Bronchial epithelial cell (primary cell): Measurements from ENCODE around the gene ATL3. TPM values are rescaled to one million over a fixed set of nuclear protein-coding genes. Genes with fewer than 3 reads are reported as not detected.

Experiments
- DNase-seq: peaks from one replicate; pipeline ENCODE4 v3.0.0-alpha.2; 2010; ENCODE audit warnings: low read depth
- FAIRE-seq: peaks from 2 replicates; lab custom pipeline; 2011; peaks lifted over from hg19 to GRCh38; lab: Jason Lieb, UNC
- H3K27me3 ChIP-seq: 2 replicates; pipeline ENCODE4 v1.5.1; 2011; ENCODE audit warnings: low read length; ENCODE audit not compliant: control insufficient read depth, insufficient read depth
- H3K36me3 ChIP-seq: 2 replicates; pipeline ENCODE4 v1.5.1; 2011; ENCODE audit warnings: low read length; ENCODE audit not compliant: control insufficient read depth, insufficient read depth
- H3K4me3 ChIP-seq: 2 replicates; pipeline ENCODE4 v1.5.1; 2011; ENCODE audit warnings: mild to moderate bottlenecking, low read depth, low read length, control low read depth
- total RNA-seq: library from RNA; depleted of rRNA; stranded (reverse); fragments of >200 nt; gene quantifications from 2 replicates; pipeline ENCODE4 v1.2.1, GENCODE V29; 2014
- TF ChIP-seq, protein P1 (sequence below): IDR thresholded peaks from 2 replicates; pipeline ENCODE4 v1.5.1; 2011; ENCODE audit warnings: mild to moderate bottlenecking, moderate library complexity, low read length, control low read depth, inconsistent platforms; ENCODE audit not compliant: insufficient read depth, severe bottlenecking

Gene ATL3
- total RNA-seq, 1 donor from 2014 or later, result 63.7 TPM

- no peaks in the 10 kb centered on the region for H3K27me3 ChIP-seq
- FAIRE-seq, result no peak
- DNase-seq, result peak; percentile 34
- peaks cover 13% of the 10 kb centered on the region for H3K36me3 ChIP-seq
- TF ChIP-seq, protein P1, sequence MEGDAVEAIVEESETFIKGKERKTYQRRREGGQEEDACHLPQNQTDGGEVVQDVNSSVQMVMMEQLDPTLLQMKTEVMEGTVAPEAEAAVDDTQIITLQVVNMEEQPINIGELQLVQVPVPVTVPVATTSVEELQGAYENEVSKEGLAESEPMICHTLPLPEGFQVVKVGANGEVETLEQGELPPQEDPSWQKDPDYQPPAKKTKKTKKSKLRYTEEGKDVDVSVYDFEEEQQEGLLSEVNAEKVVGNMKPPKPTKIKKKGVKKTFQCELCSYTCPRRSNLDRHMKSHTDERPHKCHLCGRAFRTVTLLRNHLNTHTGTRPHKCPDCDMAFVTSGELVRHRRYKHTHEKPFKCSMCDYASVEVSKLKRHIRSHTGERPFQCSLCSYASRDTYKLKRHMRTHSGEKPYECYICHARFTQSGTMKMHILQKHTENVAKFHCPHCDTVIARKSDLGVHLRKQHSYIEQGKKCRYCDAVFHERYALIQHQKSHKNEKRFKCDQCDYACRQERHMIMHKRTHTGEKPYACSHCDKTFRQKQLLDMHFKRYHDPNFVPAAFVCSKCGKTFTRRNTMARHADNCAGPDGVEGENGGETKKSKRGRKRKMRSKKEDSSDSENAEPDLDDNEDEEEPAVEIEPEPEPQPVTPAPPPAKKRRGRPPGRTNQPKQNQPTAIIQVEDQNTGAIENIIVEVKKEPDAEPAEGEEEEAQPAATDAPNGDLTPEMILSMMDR, result peak; percentile 71
- no peak overlapping the region for H3K4me3 ChIP-seq
Measured at GRCh38 chr11:63635762-63636465, 35.3 kb downstream of the ATL3 start.

GRCh38 chr11:63629426-63629825, 41.8 kb downstream of the ATL3 start:
- Histone ChIP-seq H3K36me3 (peaks cover 10% of the 10 kb centered on the region), H3K27me3 (no peaks in the 10 kb centered on the region), H3K4me3 (no peak overlapping the region)
- FAIRE-seq (no peak), DNase-seq (no peak)
- TF ChIP-seq, protein P1, result no peak

- FAIRE-seq (no peak), DNase-seq (no peak)
- H3K27me3 ChIP-seq, result no peaks in the 10 kb centered on the region
- TF ChIP-seq, protein P1, result no peak
- no peaks in the 10 kb centered on the region for H3K36me3 ChIP-seq
- no peak overlapping the region for H3K4me3 ChIP-seq
Measured at GRCh38 chr11:63623513-63624140, 47.5 kb downstream of the ATL3 start.

- TF ChIP-seq, protein P1, result no peak
- FAIRE-seq, result no peak
- H3K4me3 ChIP-seq, result no peak overlapping the region
- H3K36me3 ChIP-seq, result no peaks in the 10 kb centered on the region
- DNase-seq, result peak; percentile 76
- no peaks in the 10 kb centered on the region for H3K27me3 ChIP-seq
Measured at GRCh38 chr11:63622323-63622722, 48.9 kb downstream of the ATL3 start.

DNA sequence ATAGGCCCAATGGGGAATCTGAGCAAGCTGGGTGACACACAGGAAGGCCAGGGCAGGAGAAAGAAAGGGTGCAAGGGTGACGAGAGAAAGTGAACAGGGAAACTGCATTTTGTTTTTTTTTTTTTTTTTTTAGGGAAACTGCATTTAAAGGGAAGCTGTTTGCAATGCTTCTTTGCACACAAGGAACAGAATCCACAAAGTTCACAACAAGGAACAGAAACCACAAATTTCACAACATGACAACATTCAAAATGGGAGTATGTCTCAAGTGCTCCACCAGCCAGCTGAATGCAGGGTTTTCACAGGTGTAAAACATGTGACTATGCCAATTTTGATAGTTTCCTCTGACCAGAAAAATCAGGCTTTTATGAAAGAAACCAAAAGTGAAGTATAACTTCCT, 50.1 kb downstream of the ATL3 start:
- FAIRE-seq, result no peak

More for the DNA sequence above, 50.1 kb downstream of the ATL3 start:
- Histone ChIP-seq H3K36me3 (no peaks in the 10 kb centered on the region), H3K27me3 (no peaks in the 10 kb centered on the region), H3K4me3 (no peak overlapping the region)
- no peak for DNase-seq
- TF ChIP-seq, protein P1, result no peak
